ENCODE measurements around the gene PKIG.
"Not testable (repeated sequence)": the region's sequence is repeated elsewhere in the genome, so short reads cannot be mapped to it uniquely, and the experiment has no call there.

The PKIG gene

DNA sequence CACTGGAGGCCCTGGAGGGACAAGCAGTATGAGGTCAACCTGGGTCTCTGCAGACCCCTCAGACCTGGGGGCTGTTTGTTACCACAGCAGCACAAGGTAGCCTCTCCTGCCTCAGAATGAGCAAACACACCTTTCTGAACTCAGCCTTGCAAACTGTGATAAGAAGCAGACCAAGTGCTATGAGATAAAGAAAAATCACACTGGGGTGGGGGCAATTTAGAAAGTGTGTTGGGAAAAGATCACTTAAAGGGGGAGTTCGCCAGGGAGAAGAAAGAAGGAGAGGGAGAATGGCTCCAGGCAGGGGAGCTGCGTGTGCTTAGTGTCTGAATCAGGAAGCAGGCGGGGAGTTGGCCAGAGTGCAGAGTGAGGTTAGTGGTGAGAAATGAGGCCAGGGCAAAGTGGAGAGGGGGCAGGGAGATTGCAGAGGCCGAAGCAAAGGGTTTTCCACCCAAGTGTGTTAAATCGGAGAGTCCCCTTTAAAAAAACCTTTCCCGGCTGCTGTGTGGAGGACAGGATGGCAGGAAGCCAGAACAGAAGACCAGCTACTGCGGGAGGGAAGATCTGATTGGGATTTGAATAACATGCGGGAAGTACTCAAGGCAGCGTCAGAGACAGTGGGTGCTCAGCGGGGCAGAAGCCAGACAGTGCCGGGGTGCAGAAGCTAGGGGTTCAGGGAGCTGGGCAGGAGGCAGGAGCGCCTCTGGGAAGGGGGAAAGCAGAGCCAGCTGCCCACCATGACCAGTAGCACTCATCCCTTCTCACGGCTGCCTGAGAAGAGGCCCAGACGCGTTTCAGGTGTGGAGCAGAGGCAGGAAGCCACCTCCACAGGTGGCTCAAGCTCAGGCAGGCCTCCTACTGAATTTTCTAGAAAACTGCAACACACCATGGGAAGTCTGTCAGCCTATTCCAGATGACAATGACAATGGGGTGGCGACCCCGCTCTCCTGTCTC, 60.1 kb downstream of the PKIG start:
- peak; percentile 84 for DNase-seq (ENCODE audit: low spot score)

GRCh38 chr20:44643154-44643519, 60.8 kb downstream of the PKIG start:
- DNase-seq (ENCODE audit: low spot score): no peak

- DNase-seq (ENCODE audit: low spot score): no peak
These were observed 61.3 kb downstream of the PKIG start for GRCh38 chr20:44643596-44644229.

DNA sequence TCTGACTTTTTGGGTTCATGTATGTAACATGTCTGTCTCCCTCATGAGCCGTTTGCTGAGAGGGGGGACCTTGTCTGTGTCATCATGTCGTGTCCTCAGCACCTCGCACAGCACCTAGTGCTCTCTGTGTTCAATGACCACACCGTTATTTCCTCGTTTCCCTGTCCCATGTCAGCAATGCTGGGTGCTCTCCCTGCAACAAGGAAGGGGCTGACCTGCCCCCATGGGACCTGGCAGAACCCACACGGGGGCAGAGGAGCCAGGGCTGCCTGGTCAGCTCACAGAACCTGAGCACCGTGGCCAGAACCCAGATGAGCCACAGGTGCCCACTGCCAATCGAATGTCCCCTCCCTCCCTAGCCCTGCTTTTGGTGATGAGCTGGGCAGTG, 61.8 kb downstream of the PKIG start:
- DNase-seq (ENCODE audit: low spot score): no peak

DNA sequence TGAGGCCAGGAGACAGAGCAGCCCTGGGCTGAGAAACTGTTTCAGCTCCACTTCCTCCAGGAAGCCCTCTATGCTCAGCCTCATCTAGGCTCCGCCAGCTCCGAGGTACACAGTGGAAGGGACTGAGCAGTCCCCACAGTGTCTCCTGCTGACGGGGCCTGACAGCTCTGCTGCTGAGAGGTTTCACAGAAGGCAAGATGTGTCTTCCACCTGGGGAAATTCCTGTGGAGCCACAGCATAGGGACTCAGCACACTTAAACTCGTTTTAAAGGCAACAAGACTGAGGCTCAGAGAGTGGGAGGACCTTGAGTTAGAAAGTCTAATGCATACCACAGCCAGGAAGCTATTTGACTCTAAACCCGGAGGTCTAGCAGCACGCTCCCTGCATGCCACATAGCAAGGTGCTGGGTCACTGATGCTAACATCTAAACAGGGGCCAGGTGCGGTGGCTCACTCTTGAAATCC, 62.3 kb downstream of the PKIG start:
- DNase-seq (ENCODE audit: low spot score): no peak

GRCh38 chr20:44646023-44646640, 63.8 kb downstream of the PKIG start:
- no peak for DNase-seq (ENCODE audit: low spot score)

- no peak for DNase-seq (ENCODE audit: low spot score)
These were observed 64.4 kb downstream of the PKIG start for GRCh38 chr20:44646641-44647274.

DNA sequence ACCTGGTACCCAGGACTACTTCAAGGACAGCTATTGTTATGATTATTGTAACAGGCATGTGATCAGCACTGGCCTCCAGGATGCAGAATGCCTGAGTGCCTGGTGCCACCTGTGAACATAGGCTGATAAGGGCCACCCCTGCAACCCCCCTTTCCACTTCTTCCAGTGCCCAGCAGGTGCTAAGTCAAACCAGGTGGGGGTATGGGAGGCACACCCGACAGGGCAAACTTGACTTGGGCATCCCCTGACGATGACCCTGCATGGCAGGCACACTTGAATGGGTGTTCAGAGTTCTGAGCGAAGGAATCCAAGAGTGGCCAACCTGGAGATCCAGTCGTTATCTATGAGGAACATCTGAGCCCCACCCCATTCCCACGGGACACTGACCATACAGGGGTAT, 65.7 kb downstream of the PKIG start:
- no peak for DNase-seq (ENCODE audit: low spot score)

GRCh38 chr20:44648579-44648978, 66.2 kb downstream of the PKIG start:
- no peak for DNase-seq (ENCODE audit: low spot score)

DNA sequence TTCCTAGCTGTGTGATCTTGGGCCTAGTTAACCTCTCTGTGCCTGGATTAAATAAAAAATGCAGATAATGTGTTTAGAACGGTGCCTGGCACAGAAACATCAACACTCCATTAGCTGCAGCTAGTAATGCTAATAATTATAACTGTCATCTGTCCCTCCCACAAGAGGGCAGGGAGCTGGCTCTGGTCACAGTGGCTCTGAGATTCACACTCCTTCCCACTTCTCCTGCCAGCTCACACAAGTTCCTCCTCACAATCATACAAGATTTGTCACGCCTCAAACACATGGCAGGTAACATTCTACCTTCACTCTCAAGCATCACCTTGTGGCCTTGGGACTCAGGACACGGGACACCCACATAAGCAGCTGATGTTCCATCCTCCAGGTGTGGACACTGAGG, 66.7 kb downstream of the PKIG start:
- no peak for DNase-seq (ENCODE audit: low spot score)

DNA sequence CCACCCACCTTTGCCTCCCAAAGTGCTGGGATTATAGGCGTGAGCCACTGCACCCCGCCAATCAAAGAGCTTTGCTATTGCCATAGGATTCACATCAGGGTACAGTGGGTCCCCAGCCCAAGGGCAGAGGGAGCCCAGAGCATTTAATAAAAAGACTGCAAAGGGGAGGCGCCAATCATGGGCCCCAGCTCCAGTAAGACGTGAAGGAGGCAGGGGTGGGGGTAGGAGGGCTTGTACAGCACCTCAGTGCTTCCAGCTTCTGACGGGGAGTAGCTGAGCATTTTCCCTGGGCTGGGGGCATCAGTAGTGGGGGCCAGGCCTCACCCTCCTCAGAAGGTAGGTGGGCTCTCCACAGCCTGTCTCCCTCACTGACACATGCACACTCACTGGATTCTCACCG, 67.6 kb downstream of the PKIG start:
- DNase-seq (ENCODE audit: low spot score): no peak

DNA sequence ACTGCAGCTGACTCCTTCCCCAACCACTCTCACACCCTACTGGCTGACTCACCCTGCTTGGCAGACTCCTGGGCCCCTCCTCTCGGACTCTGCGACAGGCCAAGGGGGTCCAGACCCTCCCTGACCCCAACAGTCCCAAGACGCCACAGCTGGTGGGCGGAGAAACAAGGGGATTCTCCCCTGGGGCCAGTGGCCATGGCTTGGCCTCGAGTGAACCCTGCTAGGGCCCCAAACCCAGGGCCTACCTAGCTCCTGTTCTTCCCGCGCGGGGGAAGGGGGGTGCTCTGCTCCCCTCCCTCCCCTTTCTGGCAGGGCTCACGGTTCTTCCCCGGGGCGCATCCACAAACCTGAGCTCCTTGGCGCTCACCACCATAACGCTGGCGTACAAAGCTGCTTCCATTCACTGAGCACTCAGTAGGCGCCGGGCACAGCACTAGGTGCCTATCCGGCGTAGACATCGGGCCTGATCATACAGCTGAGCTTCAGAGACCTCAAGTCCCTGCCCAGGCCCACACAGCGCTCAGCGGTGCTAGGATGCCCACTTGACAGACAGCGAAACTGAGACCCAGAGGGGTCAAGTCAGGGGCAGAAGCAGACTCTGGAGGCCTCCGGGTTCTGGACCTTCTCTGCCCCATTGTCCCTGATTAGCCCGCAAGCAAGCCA, 68.5 kb downstream of the PKIG start:
- DNase-seq (ENCODE audit: low spot score): no peak

- DNase-seq (ENCODE audit: low spot score): no peak
These were observed 69.0 kb downstream of the PKIG start for GRCh38 chr20:44651434-44651683.

GRCh38 chr20:44651684-44652423, 69.5 kb downstream of the PKIG start, which contains the start of gene ADA:
Gene ADA (minus strand): TSS chr20:44651699. CDS start chr20:44651607, 92 bp downstream.
- DNase-seq (ENCODE audit: low spot score): peak; percentile 57

GRCh38 chr20:44653546-44653945, 71.2 kb downstream of the PKIG start:
- DNase-seq (ENCODE audit: low spot score): no peak

GRCh38 chr20:44654210-44654609, 71.8 kb downstream of the PKIG start:
- DNase-seq (ENCODE audit: low spot score): not testable (repeated sequence)

GRCh38 chr20:44656448-44656847, 74.1 kb downstream of the PKIG start:
- no peak for DNase-seq (ENCODE audit: low spot score)

GRCh38 chr20:44657875-44658274, 75.5 kb downstream of the PKIG start:
- no peak for DNase-seq (ENCODE audit: low spot score)

- DNase-seq (ENCODE audit: low spot score): no peak
These were observed 76.4 kb downstream of the PKIG start for GRCh38 chr20:44658810-44659209.

GRCh38 chr20:44659931-44660330, 77.6 kb downstream of the PKIG start:
- DNase-seq (ENCODE audit: low spot score): no peak

GRCh38 chr20:44660581-44660980, 78.2 kb downstream of the PKIG start:
- DNase-seq (ENCODE audit: low spot score): no peak

All from Ammon's horn (tissue), 1 donor.